GM23338 (cell line): ENCODE data around the gene TP73.

ENCODE experiments used
- CTCF ChIP-seq, 2 experiments: fragments of 200-600 bp in 1 of 2; sonication (generic) in 1 of 2; conservative IDR thresholded peaks; 2 replicates each; pipeline versions ENCODE4 v1.5.1 to v1.6.1; 2016 to 2017; ENCODE audit warnings: antibody characterized with exemption in 2 of 2, low read depth in 2 of 2, mild to moderate bottlenecking in 2 of 2, moderate library complexity in 1 of 2
- EZH2 ChIP-seq: fragments of 200-600 bp; sonication (generic); IDR thresholded peaks from one replicate; pipeline ENCODE4 v1.8.0; 2017; ENCODE audit warnings: antibody characterized with exemption, mild to moderate bottlenecking, low read depth; ENCODE audit not compliant: unreplicated experiment
- POLR2AphosphoS5 ChIP-seq: IDR thresholded peaks from 2 replicates; pipeline ENCODE4 v1.6.1; 2016; ENCODE audit warnings: antibody characterized with exemption, low read depth

GRCh38 chr1:3672971-3673361 lies 20.6 kb downstream of the TP73 start:
- TF ChIP-seq CTCF (conservative IDR thresholded peaks at IDR 0.05; ENCODE audit: low read depth in 2 of 2): no peak
- TF ChIP-seq POLR2AphosphoS5: no peak
- no peak for TF ChIP-seq EZH2
